ENCODE measurements around the gene STK31. TPM values are rescaled to one million over a fixed set of nuclear protein-coding genes. Genes with fewer than 3 reads are reported as not detected.
"Not testable (repeated sequence)": the region's sequence is repeated elsewhere in the genome, so short reads cannot be mapped to it uniquely, and the experiment has no call there.

The STK31 gene
- polyA plus RNA-seq, 1 donor (not counting 4 experiments of a cell fraction or from before 2014, with no cell fraction given), result 0.01 TPM

DNA sequence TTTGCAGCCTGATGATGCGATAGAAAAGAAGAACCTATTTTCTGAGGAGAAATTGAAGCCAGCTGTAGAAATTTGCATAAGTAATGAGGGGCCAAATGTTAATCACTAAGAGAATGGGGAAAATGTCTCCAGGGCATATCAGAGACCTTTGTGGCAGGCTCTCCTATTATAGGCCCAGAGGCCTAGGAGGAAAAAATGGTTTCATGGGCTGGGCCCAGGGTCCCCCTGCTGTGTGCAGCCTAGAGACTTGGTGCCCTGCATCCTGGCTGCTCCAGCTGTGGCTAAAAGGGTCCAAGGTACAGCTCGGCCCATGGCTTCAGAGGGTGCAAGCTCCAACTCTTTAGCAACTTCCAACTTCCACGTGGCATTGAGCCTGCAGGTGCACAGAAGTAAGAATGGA lies 123.4 kb downstream of the STK31 start:
- Histone ChIP-seq H3K36me3 (ENCODE audit: control insufficient read depth in 2 of 2, extremely low read depth in 1 of 2, insufficient read depth in 2 of 2, low read length in 2 of 2) (no peaks in the 10 kb centered on the region), H3K4me2 (ENCODE audit: control insufficient read depth, extremely low read depth, insufficient read depth, low read depth, low read length) (no peak overlapping the region), H3K4me1 (ENCODE audit: control insufficient read depth, extremely low read depth, insufficient read depth, low read length) (no peaks in the 10 kb centered on the region), H3K27ac (ENCODE audit: control insufficient read depth, insufficient read depth, low read length) (no peak overlapping the region), H2AFZ (ENCODE audit: control insufficient read depth, low read length) (no peak overlapping the region), H3K4me3 (ENCODE audit: control insufficient read depth in 2 of 3, extremely low read depth in 1 of 3, insufficient read depth in 2 of 3, low read depth in 1 of 3, low read length in 3 of 3) (no peak overlapping the region), H3K9me1 (ENCODE audit: control insufficient read depth, extremely low read depth, insufficient read depth, low read length) (no peaks in the 10 kb centered on the region), H3K27me3 (ENCODE audit: control insufficient read depth, extremely low read depth, insufficient read depth, low read length) (no peaks in the 10 kb centered on the region), H4K20me1 (ENCODE audit: control insufficient read depth, extremely low read depth, insufficient read depth, low read length) (no peaks in the 10 kb centered on the region), H3K9ac (ENCODE audit: control insufficient read depth, extremely low read depth, insufficient read depth, low read length) (no peak overlapping the region), H3K9me3 (ENCODE audit: control insufficient read depth, low read depth, low read length) (no peaks in the 10 kb centered on the region), H3K79me2 (ENCODE audit: control insufficient read depth, insufficient read depth, low read length) (no peaks in the 10 kb centered on the region)
- dilution Hi-C loops (cut with MboI; ENCODE audit: extremely low pct_ligation_motif_present, low sequenced_read_pairs), result no loop called here
- no peak for FAIRE-seq
- DNase-seq (ENCODE audit: low read depth, low spot score), result no peak
- no peak for TF ChIP-seq EZH2 (IDR thresholded peaks at IDR 0.05; ENCODE audit: low read length)
- TF ChIP-seq, protein P1, sequence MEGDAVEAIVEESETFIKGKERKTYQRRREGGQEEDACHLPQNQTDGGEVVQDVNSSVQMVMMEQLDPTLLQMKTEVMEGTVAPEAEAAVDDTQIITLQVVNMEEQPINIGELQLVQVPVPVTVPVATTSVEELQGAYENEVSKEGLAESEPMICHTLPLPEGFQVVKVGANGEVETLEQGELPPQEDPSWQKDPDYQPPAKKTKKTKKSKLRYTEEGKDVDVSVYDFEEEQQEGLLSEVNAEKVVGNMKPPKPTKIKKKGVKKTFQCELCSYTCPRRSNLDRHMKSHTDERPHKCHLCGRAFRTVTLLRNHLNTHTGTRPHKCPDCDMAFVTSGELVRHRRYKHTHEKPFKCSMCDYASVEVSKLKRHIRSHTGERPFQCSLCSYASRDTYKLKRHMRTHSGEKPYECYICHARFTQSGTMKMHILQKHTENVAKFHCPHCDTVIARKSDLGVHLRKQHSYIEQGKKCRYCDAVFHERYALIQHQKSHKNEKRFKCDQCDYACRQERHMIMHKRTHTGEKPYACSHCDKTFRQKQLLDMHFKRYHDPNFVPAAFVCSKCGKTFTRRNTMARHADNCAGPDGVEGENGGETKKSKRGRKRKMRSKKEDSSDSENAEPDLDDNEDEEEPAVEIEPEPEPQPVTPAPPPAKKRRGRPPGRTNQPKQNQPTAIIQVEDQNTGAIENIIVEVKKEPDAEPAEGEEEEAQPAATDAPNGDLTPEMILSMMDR (optimal IDR thresholded peaks at IDR 0.05 in 1 of 3, IDR thresholded peaks at IDR 0.05 in 1 of 3, conservative IDR thresholded peaks at IDR 0.05 in 1 of 3; ENCODE audit: extremely low read depth in 1 of 3, insufficient read depth in 2 of 3, low read length in 3 of 3), result no peak

DNA sequence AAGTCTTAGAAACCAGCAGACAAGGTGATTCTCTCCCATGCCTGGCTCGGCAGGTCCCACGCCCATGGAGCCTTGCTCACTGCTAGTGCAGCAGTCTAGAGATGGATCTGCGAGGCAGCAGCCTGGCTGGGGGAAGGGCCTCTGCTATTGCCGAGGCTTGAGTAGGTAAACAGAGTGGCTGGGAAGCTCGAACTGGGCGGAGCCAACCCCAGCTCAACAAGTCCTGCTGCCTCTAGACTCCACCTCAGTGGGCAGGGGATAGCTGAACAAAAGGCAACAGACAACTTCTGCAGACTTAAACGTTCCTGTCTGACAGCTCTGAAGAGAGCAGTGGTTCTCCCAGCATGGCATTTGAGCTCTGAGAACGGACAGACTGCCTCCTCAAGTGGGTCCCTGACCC lies 134.8 kb downstream of the STK31 start:
- H3K9ac ChIP-seq (ENCODE audit: control insufficient read depth, extremely low read depth, insufficient read depth, low read length); H2AFZ ChIP-seq (ENCODE audit: control insufficient read depth, low read length); H3K27ac ChIP-seq (ENCODE audit: control insufficient read depth, insufficient read depth, low read length); H3K4me3 ChIP-seq (ENCODE audit: control insufficient read depth in 2 of 3, extremely low read depth in 1 of 3, insufficient read depth in 2 of 3, low read depth in 1 of 3, low read length in 3 of 3); H3K27me3 ChIP-seq (ENCODE audit: control insufficient read depth, extremely low read depth, insufficient read depth, low read length); H3K79me2 ChIP-seq (ENCODE audit: control insufficient read depth, insufficient read depth, low read length); H3K9me1 ChIP-seq (ENCODE audit: control insufficient read depth, extremely low read depth, insufficient read depth, low read length); FAIRE-seq; H3K9me3 ChIP-seq (ENCODE audit: control insufficient read depth, low read depth, low read length); H4K20me1 ChIP-seq (ENCODE audit: control insufficient read depth, extremely low read depth, insufficient read depth, low read length); H3K36me3 ChIP-seq (ENCODE audit: control insufficient read depth in 2 of 2, extremely low read depth in 1 of 2, insufficient read depth in 2 of 2, low read length in 2 of 2); H3K4me2 ChIP-seq (ENCODE audit: control insufficient read depth, extremely low read depth, insufficient read depth, low read depth, low read length); DNase-seq (ENCODE audit: low read depth, low spot score); dilution Hi-C loops (cut with MboI; ENCODE audit: extremely low pct_ligation_motif_present, low sequenced_read_pairs); H3K4me1 ChIP-seq (ENCODE audit: control insufficient read depth, extremely low read depth, insufficient read depth, low read length): not testable (repeated sequence)

DNA sequence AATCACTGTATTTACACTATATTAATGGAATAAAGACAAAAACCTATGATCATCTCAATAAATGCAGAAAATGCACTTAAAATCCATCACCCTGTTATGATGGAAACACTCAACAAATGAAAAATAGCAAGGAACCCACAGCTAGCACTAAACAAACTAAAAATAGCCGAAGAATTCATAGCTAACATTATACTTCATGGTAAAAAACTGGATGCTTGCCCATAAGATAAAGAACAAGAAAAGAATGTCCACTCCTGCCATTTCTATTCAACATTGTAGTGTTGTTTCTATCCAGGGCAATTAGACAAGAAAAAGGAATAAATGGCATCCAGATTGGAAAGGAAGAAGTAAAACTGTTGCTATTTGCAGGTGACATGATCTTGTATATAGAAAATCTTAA lies 142.1 kb downstream of the STK31 start:
- FAIRE-seq (no peak), DNase-seq (ENCODE audit: low read depth, low spot score) (no peak)
- dilution Hi-C loops (cut with MboI; ENCODE audit: extremely low pct_ligation_motif_present, low sequenced_read_pairs), result no loop called here
- no peaks in the 10 kb centered on the region for H4K20me1 ChIP-seq (ENCODE audit: control insufficient read depth, extremely low read depth, insufficient read depth, low read length)
- H3K4me2 ChIP-seq (ENCODE audit: control insufficient read depth, extremely low read depth, insufficient read depth, low read depth, low read length), result no peak overlapping the region
- no peak overlapping the region for H3K27ac ChIP-seq (ENCODE audit: control insufficient read depth, insufficient read depth, low read length)
- TF ChIP-seq, protein P1 (optimal IDR thresholded peaks at IDR 0.05 in 1 of 3, IDR thresholded peaks at IDR 0.05 in 1 of 3, conservative IDR thresholded peaks at IDR 0.05 in 1 of 3; ENCODE audit: extremely low read depth in 1 of 3, insufficient read depth in 2 of 3, low read length in 3 of 3), result no peak
- no peak for TF ChIP-seq EZH2 (IDR thresholded peaks at IDR 0.05; ENCODE audit: low read length)
- H3K9ac ChIP-seq (ENCODE audit: control insufficient read depth, extremely low read depth, insufficient read depth, low read length), result no peak overlapping the region
- no peaks in the 10 kb centered on the region for H3K36me3 ChIP-seq (ENCODE audit: control insufficient read depth in 2 of 2, extremely low read depth in 1 of 2, insufficient read depth in 2 of 2, low read length in 2 of 2)
- H3K27me3 ChIP-seq (ENCODE audit: control insufficient read depth, extremely low read depth, insufficient read depth, low read length), result no peaks in the 10 kb centered on the region
- H3K79me2 ChIP-seq (ENCODE audit: control insufficient read depth, insufficient read depth, low read length), result no peaks in the 10 kb centered on the region
- H2AFZ ChIP-seq (ENCODE audit: control insufficient read depth, low read length), result no peak overlapping the region
- H3K4me1 ChIP-seq (ENCODE audit: control insufficient read depth, extremely low read depth, insufficient read depth, low read length), result no peaks in the 10 kb centered on the region
- H3K9me1 ChIP-seq (ENCODE audit: control insufficient read depth, extremely low read depth, insufficient read depth, low read length), result no peaks in the 10 kb centered on the region
- no peak overlapping the region for H3K4me3 ChIP-seq (ENCODE audit: control insufficient read depth in 2 of 3, extremely low read depth in 1 of 3, insufficient read depth in 2 of 3, low read depth in 1 of 3, low read length in 3 of 3)
- no peaks in the 10 kb centered on the region for H3K9me3 ChIP-seq (ENCODE audit: control insufficient read depth, low read depth, low read length)
